Measurements from ENCODE around the gene CD300E. TPM values are rescaled to one million over a fixed set of nuclear protein-coding genes. Genes with fewer than 3 reads are reported as not detected.

The CD300E gene
- total and polyA plus RNA-seq, 2 of the 4 experiments (the other 2 are of a cell fraction) = not detected

GRCh38 chr17:74599023-74599399 lies 24.5 kb downstream of the CD300E start:
- Histone ChIP-seq H3K4me3 (ENCODE audit: insufficient read depth, low read depth, low read length) (no peak overlapping the region), H2BK5ac (ENCODE audit: low read depth, low read length, poor library complexity, severe bottlenecking) (no peak overlapping the region), H4K20me1 (ENCODE audit: insufficient read depth, low read length) (no peaks in the 10 kb centered on the region), H3K9ac (ENCODE audit: low read depth, low read length) (no peak overlapping the region), H3K4me1 (ENCODE audit: control insufficient read depth, insufficient read depth, low read length) (no peaks in the 10 kb centered on the region), H3K18ac (ENCODE audit: low read depth, low read length) (no peak overlapping the region), H2AK5ac (ENCODE audit: low read depth, low read length) (no peak overlapping the region), H2BK20ac (ENCODE audit: low read depth, low read length) (no peak overlapping the region), H3K4me2 (ENCODE audit: low read depth, low read length) (no peak overlapping the region), H2AK9ac (replicated peaks; ENCODE audit: low read depth, low read length, poor library complexity) (no peak overlapping the region), H2AFZ (replicated peaks; ENCODE audit: low read length, poor library complexity) (no peak overlapping the region), H3K56ac (ENCODE audit: extremely low read depth, insufficient read depth, low read length) (no peak overlapping the region), H3K27ac (ENCODE audit: insufficient read depth, low read length) (no peak overlapping the region), H3K14ac (replicated peaks; ENCODE audit: low read depth, low read length) (no peak overlapping the region), H2BK120ac (ENCODE audit: low read depth, low read length) (no peak overlapping the region), H3K4ac (ENCODE audit: low read depth, low read length) (no peak overlapping the region), H2BK15ac (ENCODE audit: low read depth, low read length) (no peak overlapping the region), H3K9me1 (ENCODE audit: insufficient read depth, low read length) (no peaks in the 10 kb centered on the region), H3K36me3 (ENCODE audit: control insufficient read depth, insufficient read depth, low read length) (no peaks in the 10 kb centered on the region), H3K79me1 (ENCODE audit: low read depth in 1 of 2, low read length in 2 of 2) (no peaks in the 10 kb centered on the region), H3K27me3 (ENCODE audit: control insufficient read depth, insufficient read depth, low read length) (no peaks in the 10 kb centered on the region), H3K23ac (ENCODE audit: low read depth, low read length) (no peak overlapping the region), H4K91ac (ENCODE audit: insufficient read depth, low read depth, low read length) (no peak overlapping the region), H4K5ac (ENCODE audit: low read depth, low read length) (no peak overlapping the region), H3K9me3 (ENCODE audit: control insufficient read depth, insufficient read depth, low read length) (peaks cover 3% of the 10 kb centered on the region; the same call in 1 of the 2 replicates), H4K8ac (ENCODE audit: low read depth in 2 of 2, low read length in 2 of 2) (no peak overlapping the region)
- no CpG with 5 or more reads among the region's 3 CpGs for WGBS, 2 experiments (ENCODE audit: extremely low coverage in 2 of 2, insufficient read length in 1 of 2)
- no peak for DNase-seq
- BruUV-seq (replicated peaks) = no TSS peak
- CTCF ChIA-PET = no interaction called here
- dilution Hi-C loops (cut with HindIII; ENCODE audit: low sequenced_read_pairs, unreplicated experiment) (no loop called here), intact Hi-C loops (cut with micrococcal nuclease) (no loop called here), in situ Hi-C loops (cut with MboI; ENCODE audit: low sequenced_read_pairs) (no loop called here)
- no peak for ATAC-seq (ENCODE audit: low read depth)
- POLR2A ChIA-PET (ENCODE audit: unreplicated experiment) = no interaction called here
- no peak for TF ChIP-seq CEBPB (IDR thresholded peaks at IDR 0.05; ENCODE audit: low read depth, low read length)
- no peak for TF ChIP-seq POLR2A (IDR thresholded peaks at IDR 0.05; ENCODE audit: low read depth, low read length)
- no peak for TF ChIP-seq ELK1 (IDR thresholded peaks at IDR 0.05; ENCODE audit: borderline replicate concordance, low read depth, low read length)
- TF ChIP-seq RFX5 (IDR thresholded peaks at IDR 0.05; ENCODE audit: low read depth, low read length) = no peak
- TF ChIP-seq USF2 (IDR thresholded peaks at IDR 0.05; ENCODE audit: low read depth, low read length) = no peak
- TF ChIP-seq MAZ (IDR thresholded peaks at IDR 0.05; ENCODE audit: borderline replicate concordance, low read depth, low read length) = no peak
- no peak for TF ChIP-seq FOS (IDR thresholded peaks at IDR 0.05; ENCODE audit: low read depth, low read length)
- TF ChIP-seq MXI1 (IDR thresholded peaks at IDR 0.05; ENCODE audit: borderline replicate concordance, low read depth, low read length) = no peak
- no peak for TF ChIP-seq SMC3 (IDR thresholded peaks at IDR 0.05; ENCODE audit: low read depth, low read length)
- no peak for TF ChIP-seq NFE2L2 (IDR thresholded peaks at IDR 0.05; ENCODE audit: low read depth, low read length)
